ENCODE results near the gene DYNC2I2. TPM values are rescaled to one million over a fixed set of nuclear protein-coding genes. Genes with fewer than 3 reads are reported as not detected.

DYNC2I2 gene
- total and polyA plus RNA-seq, 12 donors: 7.5 to 192 (median 83.2) TPM

DNA sequence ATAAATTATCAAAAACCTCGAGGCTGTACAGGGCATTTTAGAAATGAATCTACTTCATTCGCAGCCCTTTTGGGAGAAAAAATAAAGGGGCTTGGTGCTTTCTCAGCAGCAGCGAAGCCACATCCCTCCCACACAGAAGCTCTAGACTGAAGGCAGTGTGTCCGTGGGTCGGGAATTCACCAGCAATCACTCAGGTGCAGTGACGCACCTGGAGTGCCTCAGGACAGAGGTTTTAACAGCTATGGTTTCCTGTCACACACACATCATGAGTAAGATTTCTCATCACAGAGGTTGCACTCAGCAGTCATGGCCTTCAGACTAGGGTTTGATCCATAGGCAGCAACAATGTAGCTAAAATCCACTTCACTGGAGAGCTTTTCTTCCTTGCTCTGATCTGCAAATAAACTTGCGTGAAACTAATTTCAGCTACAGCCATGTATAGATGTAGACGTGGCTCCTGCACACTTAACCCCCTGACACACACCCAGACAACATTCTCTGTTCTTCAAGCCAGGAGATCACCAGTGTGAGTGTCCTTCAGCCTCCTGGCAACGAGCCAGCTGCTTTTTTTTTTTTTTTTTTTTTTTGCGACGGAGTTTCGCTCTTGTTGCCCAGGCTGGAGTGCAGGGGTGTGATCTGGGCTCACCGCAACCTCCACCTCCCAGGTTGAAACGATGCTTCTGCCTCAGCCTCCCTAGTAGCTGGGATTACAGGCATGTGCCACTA is 34.8 kb downstream of the DYNC2I2 start:
- H3K36me3 ChIP-seq (replicated peaks in 1 of 2): peaks cover 0 to 99% of the 10 kb centered on the region in 2 donors
- WGBS, 4 donors: 48 to 62% (median 56%) methylated on average over 14 of the region's 14 CpGs
- no peak overlapping the region for H3K4me3 ChIP-seq
- H3K27ac ChIP-seq: peak overlapping the region in 3 of 5 donors; percentile 0 to 57 (median 32)
- H3K27me3 ChIP-seq: no peaks in the 10 kb centered on the region
- DNase-seq: peak in 1 of 7 donors; percentile 33
- intact Hi-C loops (cut with DNase I): no loop called here
- H3K9me3 ChIP-seq (replicated peaks in 1 of 3): no peaks in the 10 kb centered on the region
- TF ChIP-seq POLR2A (IDR thresholded peaks at IDR 0.05): no peak
- TF ChIP-seq, protein P1, sequence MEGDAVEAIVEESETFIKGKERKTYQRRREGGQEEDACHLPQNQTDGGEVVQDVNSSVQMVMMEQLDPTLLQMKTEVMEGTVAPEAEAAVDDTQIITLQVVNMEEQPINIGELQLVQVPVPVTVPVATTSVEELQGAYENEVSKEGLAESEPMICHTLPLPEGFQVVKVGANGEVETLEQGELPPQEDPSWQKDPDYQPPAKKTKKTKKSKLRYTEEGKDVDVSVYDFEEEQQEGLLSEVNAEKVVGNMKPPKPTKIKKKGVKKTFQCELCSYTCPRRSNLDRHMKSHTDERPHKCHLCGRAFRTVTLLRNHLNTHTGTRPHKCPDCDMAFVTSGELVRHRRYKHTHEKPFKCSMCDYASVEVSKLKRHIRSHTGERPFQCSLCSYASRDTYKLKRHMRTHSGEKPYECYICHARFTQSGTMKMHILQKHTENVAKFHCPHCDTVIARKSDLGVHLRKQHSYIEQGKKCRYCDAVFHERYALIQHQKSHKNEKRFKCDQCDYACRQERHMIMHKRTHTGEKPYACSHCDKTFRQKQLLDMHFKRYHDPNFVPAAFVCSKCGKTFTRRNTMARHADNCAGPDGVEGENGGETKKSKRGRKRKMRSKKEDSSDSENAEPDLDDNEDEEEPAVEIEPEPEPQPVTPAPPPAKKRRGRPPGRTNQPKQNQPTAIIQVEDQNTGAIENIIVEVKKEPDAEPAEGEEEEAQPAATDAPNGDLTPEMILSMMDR (IDR thresholded peaks at IDR 0.05): no peak
- H3K4me1 ChIP-seq (replicated peaks in 1 of 2): peaks cover 17 to 24% of the 10 kb centered on the region in 2 donors

GRCh38 chr9:128619779-128620178 is 36.9 kb downstream of the DYNC2I2 start:
- Histone ChIP-seq H3K4me3 (no peak overlapping the region), H3K27ac (no peak overlapping the region), H3K9me3 (replicated peaks in 1 of 3) (no peaks in the 10 kb centered on the region), H3K36me3 (replicated peaks in 1 of 2) (peaks cover 0 to 99% of the 10 kb centered on the region in 2 donors), H3K4me1 (replicated peaks in 1 of 2) (peaks cover 2 to 13% of the 10 kb centered on the region in 2 donors), H3K27me3 (no peaks in the 10 kb centered on the region)
- TF ChIP-seq POLR2A (IDR thresholded peaks at IDR 0.05): no peak
- TF ChIP-seq, protein P1 (IDR thresholded peaks at IDR 0.05): no peak
- 94 to 99% (median 98%) methylated on average over 3 to 5 of the region's 5 CpGs for WGBS, 4 donors
- DNase-seq: no peak
- intact Hi-C loops (cut with DNase I): no loop called here

DNA sequence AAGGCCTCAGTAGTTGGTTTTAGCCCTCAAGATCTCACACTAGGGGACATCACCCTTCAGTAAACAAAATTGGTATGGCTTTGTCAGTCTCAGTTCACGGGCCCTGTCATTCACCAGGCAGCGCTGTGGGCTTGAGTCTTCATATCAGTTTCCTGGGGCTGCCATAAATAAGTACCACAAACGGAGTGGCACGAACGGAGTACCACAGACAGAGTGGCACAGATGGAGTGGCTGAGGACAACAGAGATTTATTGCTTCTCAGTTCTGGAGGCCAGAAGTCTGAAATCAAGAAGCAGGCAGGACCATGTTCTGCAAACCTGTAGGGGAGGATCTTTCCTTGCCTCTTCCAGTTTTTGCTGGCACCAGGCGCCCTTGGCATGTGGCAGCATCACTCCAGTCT is 37.5 kb downstream of the DYNC2I2 start:
- no peak overlapping the region for H3K27ac ChIP-seq
- peaks cover 0 to 11% of the 10 kb centered on the region in 2 donors for H3K4me1 ChIP-seq (replicated peaks in 1 of 2)
- H3K27me3 ChIP-seq: no peaks in the 10 kb centered on the region
- H3K4me3 ChIP-seq: no peak overlapping the region
- intact Hi-C loops (cut with DNase I): no loop called here
- no peak for DNase-seq
- TF ChIP-seq, protein P1 (IDR thresholded peaks at IDR 0.05): no peak
- no peak for TF ChIP-seq POLR2A (IDR thresholded peaks at IDR 0.05)
- H3K36me3 ChIP-seq (replicated peaks in 1 of 2): peaks cover 0 to 99% of the 10 kb centered on the region in 2 donors
- H3K9me3 ChIP-seq (replicated peaks in 1 of 3): no peaks in the 10 kb centered on the region
- 91 to 95% (median 94%) methylated on average over 6 of the region's 6 CpGs for WGBS, 4 donors

DNA sequence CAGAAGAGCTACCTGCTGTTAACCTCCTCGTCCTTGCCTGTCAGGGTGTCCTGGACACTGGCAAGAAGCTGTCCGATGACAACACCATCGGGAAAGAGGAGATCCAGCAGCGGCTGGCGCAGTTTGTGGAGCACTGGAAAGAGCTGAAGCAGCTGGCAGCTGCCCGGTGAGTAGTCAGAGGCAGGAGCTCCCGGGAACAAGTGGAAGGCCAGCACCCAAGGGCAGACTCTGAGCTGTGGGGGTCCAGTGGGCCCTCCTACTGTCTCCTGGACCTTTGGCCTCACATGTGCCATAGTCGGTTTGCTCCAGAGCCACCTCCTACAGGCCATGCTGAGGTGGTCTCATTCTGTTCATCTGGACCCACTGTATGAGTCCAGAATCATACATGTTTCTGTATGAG is 38.7 kb downstream of the DYNC2I2 start:
- 84 to 97% (median 88%) methylated on average over 4 to 8 of the region's 8 CpGs for WGBS, 4 donors
- intact Hi-C loops (cut with DNase I): no loop called here
- Histone ChIP-seq H3K4me1 (replicated peaks in 1 of 2) (peaks cover 0 to 11% of the 10 kb centered on the region in 2 donors), H3K4me3 (no peak overlapping the region), H3K36me3 (replicated peaks in 1 of 2) (peaks cover 0 to 99% of the 10 kb centered on the region in 2 donors), H3K27me3 (no peaks in the 10 kb centered on the region), H3K27ac (no peak overlapping the region), H3K9me3 (replicated peaks in 1 of 3) (no peaks in the 10 kb centered on the region)
- TF ChIP-seq POLR2A (IDR thresholded peaks at IDR 0.05): no peak
- TF ChIP-seq, protein P1 (IDR thresholded peaks at IDR 0.05): no peak
- no peak for DNase-seq

Data from adrenal gland (tissue), 12 donors.